Stimulated activated CD8-positive, alpha-beta memory T cell treated with anti-CD3 and anti-CD28 coated beads, Interleukin-12 subunit alpha, Interleukin-12 subunit beta, amount 100 ng/mL, for 24 hours (primary cell): ENCODE results near the gene RPS13.
"Not testable (repeated sequence)": the region's sequence is repeated elsewhere in the genome, so short reads cannot be mapped to it uniquely, and the experiment has no call there.

Experiments used
- DNase-seq: peaks from one replicate; pipeline ENCODE4 v3.0.0-alpha.2; 2020; ENCODE audit errors: extremely low read depth

RPS13 gene

GRCh38 chr11:17077520-17078401, at the start of gene RPS13:
RPS13 (minus strand) TSS chr11:17077667; CDS start chr11:17077641, 26 bp downstream.
- DNase-seq: peak; percentile 82

DNA sequence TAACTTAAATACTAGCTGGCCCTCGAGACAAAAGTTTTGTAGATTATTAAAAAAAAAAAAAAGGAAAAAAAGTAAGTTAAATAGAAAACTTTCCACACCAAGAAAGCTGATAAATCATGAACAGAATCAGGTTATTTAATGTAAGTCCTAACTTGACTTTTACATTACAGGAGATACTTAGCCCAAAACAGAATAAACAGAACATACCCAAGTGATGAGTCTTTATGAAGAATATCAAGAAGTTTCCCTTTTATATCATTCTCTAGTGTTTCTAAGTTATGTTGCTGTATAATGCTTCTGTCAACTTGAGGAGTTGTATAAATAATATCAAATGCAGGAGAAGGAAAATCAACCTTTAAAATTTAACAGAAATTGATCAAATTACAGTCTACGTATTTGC, 44.5 kb upstream of the RPS13 start:
- DNase-seq: no peak

DNA sequence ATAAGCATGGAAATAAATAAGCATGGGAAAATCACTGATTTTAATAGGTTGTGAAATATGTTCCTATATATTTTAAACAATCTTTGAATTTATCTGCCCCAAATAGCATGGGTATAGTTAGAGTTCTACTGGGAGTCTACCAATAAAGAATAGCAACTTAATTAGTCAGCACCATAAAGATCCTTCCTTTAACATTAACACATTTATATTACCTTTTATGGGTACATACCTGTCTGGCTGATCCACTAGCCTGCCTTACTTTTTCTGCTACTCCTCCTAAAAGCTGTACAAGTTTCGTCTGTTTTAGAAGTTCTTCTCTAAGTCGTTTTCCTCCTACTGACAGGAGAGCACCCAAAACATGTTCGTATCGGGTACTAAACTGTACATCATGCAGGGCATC, 39.8 kb upstream of the RPS13 start:
- DNase-seq: no peak

GRCh38 chr11:17116117-17116516, 38.6 kb upstream of the RPS13 start:
- DNase-seq: no peak

DNA sequence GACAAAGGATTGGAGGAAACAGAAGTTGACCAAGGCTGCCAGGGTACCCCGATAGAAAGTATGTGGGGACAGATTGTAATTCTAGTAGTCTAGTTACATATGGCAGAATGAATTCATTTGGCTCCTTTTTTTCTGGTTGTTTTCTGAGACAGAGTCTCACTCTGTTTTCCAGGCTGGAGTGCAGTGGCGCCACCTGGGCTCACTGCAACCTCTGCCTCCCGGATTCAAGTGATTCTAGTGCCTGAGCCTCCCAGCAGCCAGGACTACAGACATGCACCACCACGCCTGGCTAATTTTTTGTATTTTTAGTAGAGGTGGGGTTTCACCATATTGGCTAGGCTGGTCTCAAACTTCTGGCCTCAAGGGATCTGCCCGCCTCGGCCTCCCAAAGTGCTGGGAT, 30.3 kb upstream of the RPS13 start:
- DNase-seq: not testable (repeated sequence)

DNA sequence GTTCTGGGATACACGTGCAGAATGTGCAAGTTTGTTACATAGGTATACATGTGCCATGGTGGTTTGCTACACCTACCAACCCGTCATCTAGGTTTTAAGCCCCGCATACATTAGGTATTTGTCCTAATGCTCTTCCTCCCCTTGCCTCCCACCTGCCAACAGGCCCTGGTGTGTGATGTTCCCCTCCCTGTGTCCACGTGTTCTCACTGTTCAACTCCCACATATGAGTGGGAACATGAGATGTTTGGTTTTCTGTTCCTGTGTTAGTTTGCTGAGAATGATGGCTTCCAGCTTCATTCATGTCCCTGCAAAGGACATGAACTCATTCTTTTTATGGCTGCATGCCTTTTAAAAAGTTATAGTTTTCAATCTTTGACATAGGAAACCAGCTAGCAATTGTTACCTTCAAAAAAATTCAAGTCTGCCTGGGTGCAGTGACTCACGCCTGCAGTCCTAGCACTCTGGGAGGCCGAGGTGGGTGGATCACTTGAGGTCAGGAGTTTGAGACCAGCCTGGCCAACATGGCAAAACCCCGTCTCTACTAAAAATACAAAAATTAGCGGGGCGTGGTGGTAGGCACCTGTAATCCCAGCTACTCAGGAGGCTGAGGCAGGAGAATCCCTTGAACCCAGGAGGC, 28.1 kb upstream of the RPS13 start:
- not testable (repeated sequence) for DNase-seq

GRCh38 chr11:17102462-17102861, 25.0 kb upstream of the RPS13 start:
- DNase-seq: no peak

- DNase-seq: no peak
These were observed 21.2 kb upstream of the RPS13 start for GRCh38 chr11:17098658-17099057.

GRCh38 chr11:17098038-17098437, 20.6 kb upstream of the RPS13 start:
- no peak for DNase-seq

GRCh38 chr11:17085976-17086375, 8.5 kb upstream of the RPS13 start:
- DNase-seq: not testable (repeated sequence)

- no peak for DNase-seq
These were observed 287 bp downstream of the RPS13 start for GRCh38 chr11:17077240-17077519.

DNA sequence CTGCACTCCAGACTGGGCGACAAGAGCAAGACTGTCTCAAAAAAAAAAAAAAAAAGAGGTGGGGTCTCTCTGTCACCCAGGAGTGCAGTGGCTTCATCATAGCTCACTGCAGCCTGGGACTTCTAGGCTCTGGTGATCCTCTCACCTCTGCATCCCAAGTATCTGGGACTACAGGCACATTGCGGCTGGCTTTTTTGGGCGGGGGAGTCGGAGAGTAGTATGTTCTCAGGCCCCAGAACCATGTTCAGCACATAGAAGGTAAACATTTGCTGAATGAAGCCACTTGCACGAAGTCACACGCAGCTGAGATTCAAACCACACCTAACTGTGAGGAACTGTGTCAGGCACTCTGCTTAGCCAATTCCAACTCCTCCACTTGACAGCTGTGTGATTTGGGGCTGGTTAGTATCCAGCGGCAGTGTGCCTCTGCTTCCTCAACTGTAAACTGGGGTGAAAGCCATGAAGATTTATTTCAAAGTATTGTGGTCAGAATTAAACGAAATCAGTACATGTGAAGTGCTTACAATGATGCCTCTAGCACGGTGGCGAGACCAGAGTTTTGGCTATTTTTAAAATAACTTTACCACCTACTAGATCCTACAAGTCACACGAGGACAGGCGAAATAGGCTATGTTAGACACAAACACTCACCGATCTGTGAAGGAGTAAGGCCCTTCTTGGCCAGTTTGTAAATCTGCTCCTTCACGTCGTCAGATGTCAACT, 789 bp downstream of the RPS13 start:
- DNase-seq: no peak

GRCh38 chr11:17075506-17075905, 2.0 kb downstream of the RPS13 start:
- no peak for DNase-seq

DNA sequence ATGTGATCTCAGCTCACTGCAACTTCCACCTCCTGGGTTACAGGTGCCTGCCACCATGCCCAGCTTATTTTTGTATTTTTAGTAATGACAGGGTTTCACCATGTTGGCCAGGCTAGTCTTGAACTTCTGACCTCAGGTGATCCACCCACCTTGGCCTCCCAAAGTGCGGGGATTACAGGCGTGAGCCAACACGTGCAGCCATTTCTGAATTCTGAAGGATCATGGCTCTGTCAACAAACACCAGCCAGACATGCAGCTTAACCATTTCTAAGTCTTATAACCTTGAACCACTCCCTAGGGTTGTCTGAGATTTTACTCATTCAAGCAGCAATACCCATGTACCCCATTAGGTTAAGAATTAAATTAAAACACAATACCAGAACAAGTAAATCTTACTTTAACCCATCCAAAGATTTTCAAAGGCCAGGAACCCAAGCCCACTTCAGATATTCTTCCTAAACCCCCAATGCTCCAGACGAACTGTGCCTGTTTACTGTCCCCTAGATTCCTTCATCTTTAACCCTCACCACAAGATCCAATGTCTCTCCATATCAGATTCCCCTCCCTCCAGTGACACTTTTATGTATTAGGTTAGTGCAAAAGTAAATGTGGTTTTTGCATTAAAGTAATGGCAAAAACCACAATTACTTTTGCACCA, 4.0 kb downstream of the RPS13 start:
- no peak for DNase-seq

DNA sequence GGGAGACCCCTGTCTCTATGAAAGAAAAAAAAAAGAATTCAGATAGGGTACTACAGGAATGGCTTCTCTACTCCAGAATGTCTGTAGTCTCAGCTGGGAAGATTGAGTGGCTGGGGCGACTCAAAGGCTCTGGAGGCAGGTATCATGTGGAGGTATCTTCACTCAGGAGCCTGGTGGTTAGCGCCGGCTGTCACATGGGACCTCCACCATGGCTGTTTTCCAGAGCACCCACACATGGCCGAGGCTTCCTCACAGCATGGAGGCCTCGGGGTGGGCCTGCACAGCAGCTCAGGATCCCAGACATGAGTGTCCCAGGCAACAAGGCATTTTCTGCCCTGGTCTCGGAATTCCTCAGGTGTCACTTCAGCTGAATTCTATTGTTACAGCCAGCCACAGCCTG, 10.1 kb downstream of the RPS13 start:
- DNase-seq: no peak

DNA sequence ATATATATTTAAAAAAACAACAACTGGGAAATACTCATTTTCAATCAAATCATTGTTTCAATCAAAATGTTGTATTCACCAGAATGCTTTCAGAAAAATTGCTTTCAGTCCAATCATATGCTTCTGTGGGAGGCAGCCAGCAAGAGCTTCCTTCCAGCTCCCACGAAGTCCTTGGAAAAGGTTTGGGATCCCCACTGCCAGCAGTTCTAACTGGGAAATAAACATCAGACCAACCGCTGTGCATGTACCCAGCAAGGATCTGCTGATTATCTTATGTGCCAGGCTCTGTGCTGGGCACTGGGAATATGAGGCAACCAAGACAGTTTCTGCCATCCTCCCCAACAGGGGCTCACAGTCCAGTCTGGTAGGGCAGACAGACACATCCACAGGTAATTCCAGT, 10.8 kb downstream of the RPS13 start:
- DNase-seq: no peak

GRCh38 chr11:17063171-17064002, 14.1 kb downstream of the RPS13 start:
- DNase-seq: no peak

DNA sequence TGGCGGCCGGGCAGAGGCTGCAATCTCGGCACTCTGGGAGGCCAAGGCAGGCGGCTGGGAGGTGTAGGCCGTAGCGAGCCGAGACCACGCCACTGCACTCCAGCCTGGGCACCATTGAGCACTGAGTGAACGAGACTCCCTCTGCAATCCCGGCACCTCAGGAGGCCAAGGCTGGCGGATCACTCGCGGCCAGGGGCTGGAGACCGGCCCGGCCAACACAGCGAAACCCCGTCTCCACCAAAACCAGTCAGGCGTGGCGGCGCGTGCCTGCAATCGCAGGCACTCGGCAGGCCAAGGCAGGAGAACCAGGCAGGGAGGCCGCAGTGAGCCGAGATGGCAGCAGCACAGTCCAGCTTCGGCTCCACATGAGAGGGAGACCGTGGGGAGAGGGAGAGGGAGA, 26.3 kb downstream of the RPS13 start:
- DNase-seq: not testable (repeated sequence)

DNA sequence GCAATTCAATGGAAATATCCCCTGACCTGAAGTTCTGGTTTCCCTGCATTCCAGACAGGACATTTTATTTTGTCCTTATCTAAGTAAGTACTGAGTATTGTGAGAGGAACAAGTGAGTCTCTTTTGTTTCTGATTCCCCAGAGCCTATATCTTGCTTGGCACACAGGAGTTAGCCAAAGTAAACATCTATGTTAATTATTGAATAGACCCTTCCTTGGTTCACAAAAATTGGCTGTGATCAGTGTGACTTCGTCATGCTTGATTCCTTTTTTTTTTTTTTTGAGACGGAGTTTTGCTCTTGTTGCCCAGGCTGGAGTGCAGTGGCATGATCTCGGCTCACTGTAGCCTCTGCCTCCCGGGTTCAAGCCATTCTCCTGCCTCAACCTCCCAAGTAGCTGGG, 29.0 kb downstream of the RPS13 start:
- not testable (repeated sequence) for DNase-seq

DNA sequence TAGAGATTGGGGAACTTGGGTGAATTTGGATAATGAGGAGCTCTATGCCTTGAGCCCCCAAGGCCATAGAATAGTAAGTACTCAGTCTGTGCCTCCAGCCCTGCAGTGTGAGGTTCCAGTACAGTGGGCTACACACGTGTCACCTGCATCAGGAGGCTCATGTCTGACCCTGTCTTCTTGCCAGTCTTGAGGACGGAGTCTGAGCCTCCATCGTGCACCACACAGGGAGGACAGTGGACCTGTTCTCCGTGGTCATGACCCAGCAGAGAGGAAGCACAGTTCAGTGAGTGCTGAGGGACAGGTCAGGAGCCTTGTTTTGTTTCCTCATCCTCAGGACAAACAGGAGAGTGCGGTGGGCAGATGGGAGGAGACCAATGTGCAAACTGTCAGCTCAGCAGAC, 30.8 kb downstream of the RPS13 start:
- no peak for DNase-seq
